Activated CD8-positive, alpha-beta T cell treated with anti-CD3 and anti-CD28 coated beads for 36 hours (primary cell): ENCODE results near the gene PARM1. TPM values are rescaled to one million over a fixed set of nuclear protein-coding genes. Genes with fewer than 3 reads are reported as not detected.

Source experiments
- ATAC-seq: fragments of 200-7000 bp; cut with Tn5 transposase; one replicate; pipeline ENCODE4 v1.10.0; 2021; ENCODE audit warnings: mild to moderate bottlenecking, moderate library complexity
- CTCF ChIA-PET: fragments of 350-600 bp; sonication (Branson Sonifier 250); formaldehyde crosslinking; loops from one replicate; lab custom pipeline; 2021; ENCODE audit warnings: antibody characterized with exemption; lab: Charles Lee
- POLR2A ChIA-PET: fragments of 350-600 bp; sonication (Branson Sonifier 250); formaldehyde crosslinking; loops from one replicate; lab custom pipeline; 2021; ENCODE audit warnings: antibody characterized with exemption; lab: Charles Lee
- DNase-seq: peaks from one replicate; pipeline ENCODE4 v3.0.0-alpha.2; 2020
- H3K27ac Mint-ChIP-seq: one replicate; pipeline ENCODE4 v1.8.0; 2021; ENCODE audit warnings: mild to moderate bottlenecking, mixed read lengths
- H3K27me3 Mint-ChIP-seq: one replicate; pipeline ENCODE4 v1.8.0; 2021; ENCODE audit warnings: mixed read lengths
- H3K36me3 Mint-ChIP-seq: one replicate; pipeline ENCODE4 v1.8.0; 2021; ENCODE audit warnings: low read depth, mixed read lengths
- H3K4me1 Mint-ChIP-seq: one replicate; pipeline ENCODE4 v1.8.0; 2021; ENCODE audit warnings: low read depth, mixed read lengths
- H3K4me3 Mint-ChIP-seq: one replicate; pipeline ENCODE4 v1.8.0; 2021; ENCODE audit warnings: mild to moderate bottlenecking, moderate library complexity, mixed read lengths
- H3K9me3 Mint-ChIP-seq: one replicate; pipeline ENCODE4 v1.8.0; 2021; ENCODE audit warnings: mixed read lengths
- CTCF ChIP-seq: fragments of 200-600 bp; IDR thresholded peaks from one replicate; pipeline ENCODE4 v1.8.0; 2022; ENCODE audit warnings: antibody characterized with exemption, mild to moderate bottlenecking
- intact Hi-C: fragments of 100-400 bp; cut with micrococcal nuclease; formaldehyde crosslinking; loops from one replicate; pipeline ENCODE4 v1.10.0; 2022
- total RNA-seq, 2 experiments: library from RNA; stranded (reverse); gene quantifications; one replicate each; pipeline ENCODE4 v1.2.3, GENCODE V29; 2021

PARM1 gene
- total RNA-seq, 2 experiments from 2014 or later = 0.07 TPM; not detected in 1

GRCh38 chr4:74893171-74893570 lies 39.7 kb upstream of the PARM1 start:
- ATAC-seq = no peak
- ChIA-PET CTCF (interaction anchor here (0.9 to 2.3 kb wide), 2 partner anchors 18 to 217 kb away, joined by 3 to 9 read pairs; no protein-coding TSS in a partner anchor), POLR2A (no interaction called here)

DNA sequence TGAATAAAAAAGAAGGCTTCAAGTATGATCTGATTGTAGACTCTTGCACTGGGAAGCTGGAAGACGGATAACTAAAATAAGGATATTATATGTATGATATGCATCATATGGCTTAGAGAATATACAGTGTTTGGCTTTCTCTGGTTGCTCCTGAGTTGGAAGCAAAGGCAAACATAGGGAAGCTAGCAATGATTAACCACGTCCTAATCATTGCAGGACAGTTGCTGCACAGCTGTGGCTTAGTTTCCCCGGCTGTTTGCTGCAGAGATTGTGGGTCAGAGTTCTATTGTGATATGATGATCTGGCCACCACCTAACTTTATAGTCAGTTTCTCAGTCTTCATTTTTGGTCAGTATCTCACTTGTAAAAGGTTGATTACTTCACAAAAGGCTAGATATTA lies 36.3 kb upstream of the PARM1 start:
- ChIA-PET POLR2A (no interaction called here), CTCF (interaction anchor here (2.2 kb wide), 1 partner anchor 22 kb away, joined by 6 read pairs; no protein-coding TSS in a partner anchor)
- Mint-ChIP-seq H3K36me3 (no peaks in the 10 kb centered on the region), H3K4me3 (no peak overlapping the region), H3K27me3 (no peaks in the 10 kb centered on the region), H3K9me3 (no peaks in the 10 kb centered on the region), H3K4me1 (no peaks in the 10 kb centered on the region), H3K27ac (no peak overlapping the region)
- TF ChIP-seq CTCF = no peak
- intact Hi-C loops = no loop called here
- DNase-seq (no peak), ATAC-seq (no peak)

More at GRCh38 chr4:74893171-74893570, 39.7 kb upstream of the PARM1 start:
- DNase-seq = no peak
- Mint-ChIP-seq H3K27me3 (no peaks in the 10 kb centered on the region), H3K9me3 (no peaks in the 10 kb centered on the region), H3K36me3 (no peaks in the 10 kb centered on the region), H3K27ac (no peak overlapping the region), H3K4me3 (no peak overlapping the region), H3K4me1 (no peaks in the 10 kb centered on the region)
- intact Hi-C loops = no loop called here
- no peak for TF ChIP-seq CTCF

GRCh38 chr4:74897386-74897785 lies 35.5 kb upstream of the PARM1 start:
- no peak for TF ChIP-seq CTCF
- H3K27me3 Mint-ChIP-seq = no peaks in the 10 kb centered on the region
- no peak overlapping the region for H3K27ac Mint-ChIP-seq
- no peak overlapping the region for H3K4me3 Mint-ChIP-seq
- H3K9me3 Mint-ChIP-seq = no peaks in the 10 kb centered on the region
- no peak for DNase-seq
- no peaks in the 10 kb centered on the region for H3K36me3 Mint-ChIP-seq
- ATAC-seq = no peak
- CTCF ChIA-PET = interaction anchor here (2.2 kb wide), 1 partner anchor 23 kb away, joined by 6 read pairs; no protein-coding TSS in a partner anchor
- intact Hi-C loops = no loop called here
- POLR2A ChIA-PET = no interaction called here
- H3K4me1 Mint-ChIP-seq = no peaks in the 10 kb centered on the region

DNA sequence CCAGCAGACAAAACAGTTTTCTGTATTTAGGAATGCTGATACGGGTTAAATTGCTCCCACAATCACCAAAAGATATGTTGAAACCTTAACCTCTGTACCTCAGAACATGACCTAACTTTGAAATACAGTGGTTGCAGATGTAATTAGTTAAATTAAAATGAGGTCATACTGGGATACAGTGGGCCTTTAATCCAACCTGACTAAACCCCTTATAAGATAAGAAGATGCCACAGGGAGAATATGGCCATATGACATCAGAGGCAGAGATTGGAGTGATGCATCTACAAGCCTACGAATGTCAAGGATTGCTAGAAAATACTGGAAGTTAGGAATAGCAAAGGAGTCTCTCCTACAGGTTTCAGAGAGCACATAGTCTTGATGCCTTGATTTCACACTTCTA lies 32.1 kb upstream of the PARM1 start:
- Mint-ChIP-seq H3K36me3 (no peaks in the 10 kb centered on the region), H3K9me3 (no peaks in the 10 kb centered on the region), H3K27ac (no peak overlapping the region), H3K27me3 (peaks cover 2% of the 10 kb centered on the region), H3K4me1 (no peaks in the 10 kb centered on the region), H3K4me3 (no peak overlapping the region)
- TF ChIP-seq CTCF = no peak
- POLR2A ChIA-PET = no interaction called here
- DNase-seq (no peak), ATAC-seq (no peak)
- CTCF ChIA-PET = no interaction called here
- intact Hi-C loops = no loop called here

GRCh38 chr4:74904509-74905065 lies 28.3 kb upstream of the PARM1 start:
- H3K27ac Mint-ChIP-seq = no peak overlapping the region
- no peak overlapping the region for H3K4me3 Mint-ChIP-seq
- H3K9me3 Mint-ChIP-seq = no peaks in the 10 kb centered on the region
- no peaks in the 10 kb centered on the region for H3K4me1 Mint-ChIP-seq
- no peak for TF ChIP-seq CTCF
- intact Hi-C loops = no loop called here
- CTCF ChIA-PET = interaction anchor here (1.1 kb wide), 1 partner anchor 28 kb away, joined by 3 read pairs; no protein-coding TSS in a partner anchor
- DNase-seq = no peak
- peaks cover 2% of the 10 kb centered on the region for H3K27me3 Mint-ChIP-seq
- POLR2A ChIA-PET = no interaction called here
- H3K36me3 Mint-ChIP-seq = no peaks in the 10 kb centered on the region
- no peak for ATAC-seq
